Pancreas (tissue), 10 donors: ENCODE results near the gene KXD1. TPM values are rescaled to one million over a fixed set of nuclear protein-coding genes. Genes with fewer than 3 reads are reported as not detected.

Experiments used
- ATAC-seq, 4 donors: fragments of 200-7000 bp; cut with Tn5 transposase; one replicate each; pipeline versions ENCODE4 v1.8.0 to v1.9.1; 2020; ENCODE audit warnings: mild to moderate bottlenecking in 4 of 4, moderate library complexity in 4 of 4
- DNase-seq, 6 donors: peaks; one replicate each; pipeline ENCODE4 v3.0.0-alpha.2; 2020
- FAIRE-seq: peaks from 2 replicates; lab custom pipeline; 2012; peaks lifted over from hg19 to GRCh38; lab: Jason Lieb, UNC
- H3K27ac ChIP-seq, 4 donors: fragments of 200-600 bp; sonication (generic); 1 replicate in 3 of 4; 2 replicates in 1 of 4; pipeline versions ENCODE4 v1.5.0 to v1.8.0; 2020
- H3K27me3 ChIP-seq, 4 donors: fragments of 200-600 bp; one replicate each; pipeline ENCODE4 v1.8.0; 2021
- H3K36me3 ChIP-seq, 3 donors: fragments of 200-600 bp; sonication (generic) in 1 of 3; one replicate each; pipeline versions ENCODE4 v1.5.0 to v1.8.0; 2020 to 2021
- H3K4me1 ChIP-seq, 3 donors: fragments of 200-600 bp; one replicate each; pipeline ENCODE4 v1.8.0; 2021
- H3K4me3 ChIP-seq, 4 donors: fragments of 200-600 bp; sonication (generic) in 2 of 4; one replicate each; pipeline versions ENCODE4 v1.5.0 to v1.8.0; 2020 to 2021
- H3K9me3 ChIP-seq, 4 donors: fragments of 200-600 bp; one replicate each; pipeline ENCODE4 v1.8.0; 2021
- WGBS, 2 donors: extraction: QIAGEN DNeasy Blood & Tissue Kit; methylation state at CpG; one replicate each; pipeline ENCODE4 v1.1.7; 2013; 5-methylcytosine and 5-hydroxymethylcytosine counted together
- intact Hi-C, 3 donors: fragments of 100-400 bp; cut with DNase I; formaldehyde crosslinking; loops; one replicate each; pipeline versions ENCODE4 v1.11.1 to v1.14.2; 2022
- polyA plus RNA-seq, 2 donors: library from polyadenylated mRNA; stranded (reverse); fragments of 200-250 nt; gene quantifications; one replicate each; pipeline ENCODE4 v1.2.3, GENCODE V29; 2013
- total RNA-seq, 6 donors: library from RNA; stranded (reverse); fragmentation: NEBNext Ultra II Directional in 4 of 6; extraction: Animal tissue kit (Norgen Biotek cat#: 25700) in 4 of 6; gene quantifications; one replicate each; pipeline versions ENCODE4 v1.2.1 to v1.2.4, GENCODE V29; 2021 to 2023
- TF ChIP-seq, protein P1 (sequence below), 4 donors: fragments of 200-600 bp; sonication (generic) in 3 of 4; IDR thresholded peaks; one replicate each; pipeline versions ENCODE4 v1.5.0 to v1.8.0; 2021; ENCODE audit warnings: antibody characterized with exemption in 4 of 4
- donor health status: healthy with polysubstance abuse.
- donor health status: DM: no; HTN: no; CAD: no; lungs with moderate emphysema.
- donor health status: DM: no; HTN: no; CAD: no.
- donor health status: control.
- donor health status: control.
- donor health status: Bipolar disorder and iron deficiency.
- donor health status: DM: yes; HTN: yes; CAD: no.
- donor health status: DM: no; HTN: no; CAD: no.
- donor health status: DM: no; HTN: no; CAD: no.
- donor health status: DM: yes; HTN: yes; CAD: no.

The KXD1 gene
- total and polyA plus RNA-seq, 8 donors: 33.4 to 66.9 (median 42.2) TPM

DNA sequence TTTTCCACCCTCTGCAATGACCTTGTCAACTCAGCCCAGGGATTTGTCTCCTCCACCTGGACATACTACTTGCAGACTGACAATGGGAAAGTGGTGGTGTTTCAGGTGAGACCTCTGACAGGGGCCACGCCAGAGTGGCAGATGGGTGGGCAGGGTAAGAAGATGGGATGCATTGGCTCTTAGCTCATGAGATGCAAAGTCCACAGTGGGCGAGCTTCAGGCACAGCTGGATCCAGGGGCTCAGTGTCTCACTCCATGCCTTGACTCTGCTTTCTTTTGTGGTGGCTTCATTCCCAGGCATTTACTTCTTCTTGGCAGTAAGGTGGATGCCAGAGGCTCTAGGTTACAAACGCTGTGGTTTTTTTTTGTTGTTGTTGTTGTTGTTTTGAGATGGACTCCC lies 58.4 kb downstream of the KXD1 start:
- H3K27me3 ChIP-seq: peaks cover 0 to 8% (median 0%) of the 10 kb centered on the region in 4 donors
- intact Hi-C loops: no loop called here
- FAIRE-seq: no peak
- TF ChIP-seq, protein P1, sequence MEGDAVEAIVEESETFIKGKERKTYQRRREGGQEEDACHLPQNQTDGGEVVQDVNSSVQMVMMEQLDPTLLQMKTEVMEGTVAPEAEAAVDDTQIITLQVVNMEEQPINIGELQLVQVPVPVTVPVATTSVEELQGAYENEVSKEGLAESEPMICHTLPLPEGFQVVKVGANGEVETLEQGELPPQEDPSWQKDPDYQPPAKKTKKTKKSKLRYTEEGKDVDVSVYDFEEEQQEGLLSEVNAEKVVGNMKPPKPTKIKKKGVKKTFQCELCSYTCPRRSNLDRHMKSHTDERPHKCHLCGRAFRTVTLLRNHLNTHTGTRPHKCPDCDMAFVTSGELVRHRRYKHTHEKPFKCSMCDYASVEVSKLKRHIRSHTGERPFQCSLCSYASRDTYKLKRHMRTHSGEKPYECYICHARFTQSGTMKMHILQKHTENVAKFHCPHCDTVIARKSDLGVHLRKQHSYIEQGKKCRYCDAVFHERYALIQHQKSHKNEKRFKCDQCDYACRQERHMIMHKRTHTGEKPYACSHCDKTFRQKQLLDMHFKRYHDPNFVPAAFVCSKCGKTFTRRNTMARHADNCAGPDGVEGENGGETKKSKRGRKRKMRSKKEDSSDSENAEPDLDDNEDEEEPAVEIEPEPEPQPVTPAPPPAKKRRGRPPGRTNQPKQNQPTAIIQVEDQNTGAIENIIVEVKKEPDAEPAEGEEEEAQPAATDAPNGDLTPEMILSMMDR (IDR thresholded peaks at IDR 0.05): no peak
- H3K4me3 ChIP-seq: no peak overlapping the region
- no peaks in the 10 kb centered on the region for H3K36me3 ChIP-seq
- 79 to 91% methylated on average over 3 of the region's 3 CpGs for WGBS, 2 donors
- H3K9me3 ChIP-seq: no peaks in the 10 kb centered on the region
- no peak for DNase-seq
- H3K27ac ChIP-seq: no peak overlapping the region
- H3K4me1 ChIP-seq: peaks cover 0 to 7% (median 0%) of the 10 kb centered on the region in 3 donors
- no peak for ATAC-seq

DNA sequence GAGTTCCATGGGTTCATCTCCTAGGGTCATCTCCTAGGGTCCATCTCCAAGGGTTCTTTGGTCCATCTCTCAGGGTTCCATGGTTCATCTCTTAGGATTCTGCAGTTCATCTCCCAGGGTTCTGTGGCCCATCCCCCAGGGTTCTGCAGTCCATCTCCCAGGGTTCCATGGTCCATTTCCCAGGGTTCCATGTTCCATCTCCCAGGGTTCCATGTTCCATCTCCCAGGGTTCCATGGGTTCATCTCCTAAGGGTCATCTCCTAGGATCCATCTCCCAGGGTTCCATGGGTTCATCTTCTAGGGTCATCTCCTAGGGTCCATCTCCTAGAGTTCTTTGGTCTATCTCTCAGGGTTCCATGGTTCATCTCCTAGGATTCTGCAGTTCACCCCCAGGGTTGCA lies 59.9 kb downstream of the KXD1 start:
- peaks cover 0 to 1% (median 0%) of the 10 kb centered on the region in 4 donors for H3K27me3 ChIP-seq
- FAIRE-seq (no peak), DNase-seq (no peak), ATAC-seq (no peak)
- TF ChIP-seq, protein P1 (IDR thresholded peaks at IDR 0.05): no peak
- H3K4me1 ChIP-seq: no peaks in the 10 kb centered on the region
- H3K4me3 ChIP-seq: no peak overlapping the region
- intact Hi-C loops: no loop called here
- no peaks in the 10 kb centered on the region for H3K9me3 ChIP-seq
- H3K36me3 ChIP-seq: no peaks in the 10 kb centered on the region
- H3K27ac ChIP-seq: no peak overlapping the region

DNA sequence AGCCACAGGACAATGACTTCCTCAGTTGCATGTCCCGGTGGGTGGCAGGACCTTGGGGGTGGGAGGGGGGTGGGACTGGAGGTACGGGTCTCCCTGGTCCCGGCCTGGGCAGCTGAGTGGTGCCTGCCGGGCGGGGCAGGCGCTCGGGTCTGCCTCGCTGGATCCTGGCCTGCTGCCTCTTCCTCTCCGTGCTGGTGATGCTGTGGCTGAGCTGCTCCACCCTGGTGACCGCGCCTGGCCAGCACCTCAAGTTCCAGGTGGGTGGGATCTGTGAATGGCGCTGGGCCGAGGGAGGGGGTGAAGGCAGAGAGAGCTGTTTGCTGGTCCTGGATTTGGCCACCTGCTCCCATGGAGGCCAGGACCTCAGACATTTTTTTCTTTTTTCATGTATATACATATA lies 60.6 kb downstream of the KXD1 start:
- 86 to 91% methylated on average over 13 of the region's 13 CpGs for WGBS, 2 donors
- Histone ChIP-seq H3K27me3 (no peaks in the 10 kb centered on the region), H3K9me3 (no peaks in the 10 kb centered on the region), H3K36me3 (no peaks in the 10 kb centered on the region), H3K4me3 (no peak overlapping the region), H3K4me1 (no peaks in the 10 kb centered on the region), H3K27ac (no peak overlapping the region)
- FAIRE-seq (no peak), DNase-seq (peak in 1 of 6 donors; percentile 19), ATAC-seq (no peak)
- intact Hi-C loops: no loop called here
- TF ChIP-seq, protein P1 (IDR thresholded peaks at IDR 0.05): no peak

Other genes with a start within 250 kb of the KXD1 start
- gene LSM4, start 234.8 kb upstream of the KXD1 start, total RNA-seq: 10 to 100 TPM; 16.5 to 39.0 (median 33.4) TPM
- 10 to 100 TPM; 65.9 to 67.9 TPM for gene LSM4, start 234.8 kb upstream of the KXD1 start, polyA plus RNA-seq
- gene PGPEP1, start 217.3 kb upstream of the KXD1 start, total RNA-seq: 10 to 100 TPM; 32.9 to 44.4 (median 37.1) TPM
- 10 to 100 TPM; 10.4 to 20.7 TPM for gene PGPEP1, start 217.3 kb upstream of the KXD1 start, polyA plus RNA-seq
- gene GDF15, start 171.7 kb upstream of the KXD1 start, total RNA-seq: 100 to 1,000 TPM in 2 of 6 donors, 10 to 100 TPM in 4; 33.3 to 277 (median 43.5) TPM
- 10 to 100 TPM; 28.1 to 57.7 TPM for gene GDF15, start 171.7 kb upstream of the KXD1 start, polyA plus RNA-seq
- 1 to 10 TPM in 3 of 6 donors, under 1 TPM in 3; 0.14 to 6.1 (median 1.2) TPM for gene LRRC25, start 160.2 kb upstream of the KXD1 start, total RNA-seq
- gene LRRC25, start 160.2 kb upstream of the KXD1 start, polyA plus RNA-seq: 1 to 10 TPM in 1 of 2 donors, under 1 TPM in 1; 0.85 to 1.0 TPM
- 10 to 100 TPM; 20.5 to 33.8 (median 23.7) TPM for gene SSBP4, start 138.5 kb upstream of the KXD1 start, total RNA-seq
- 100 to 1,000 TPM in 1 of 2 donors, 10 to 100 TPM in 1; 77.5 to 116 TPM for gene SSBP4, start 138.5 kb upstream of the KXD1 start, polyA plus RNA-seq
- gene ISYNA1, start 119.7 kb upstream of the KXD1 start, total RNA-seq: 10 to 100 TPM; 26.1 to 58.4 (median 44.7) TPM
- gene ISYNA1, start 119.7 kb upstream of the KXD1 start, polyA plus RNA-seq: 100 to 1,000 TPM; 187 to 309 TPM
- gene ELL, start 35.8 kb upstream of the KXD1 start, total RNA-seq: 10 to 100 TPM in 1 of 6 donors, 1 to 10 TPM in 5; 5.8 to 10.5 (median 9.3) TPM
- gene ELL, start 35.8 kb upstream of the KXD1 start, polyA plus RNA-seq: 10 to 100 TPM; 10.3 to 13.4 TPM
- gene FKBP8, start 14.3 kb upstream of the KXD1 start, total RNA-seq: 100 to 1,000 TPM in 2 of 6 donors, 10 to 100 TPM in 4; 73.8 to 104 (median 87.9) TPM
- gene FKBP8, start 14.3 kb upstream of the KXD1 start, polyA plus RNA-seq: 100 to 1,000 TPM; 198 to 218 TPM
- gene UBA52, start 14.0 kb downstream of the KXD1 start, total RNA-seq: 100 to 1,000 TPM; 522 to 838 (median 679) TPM
- 100 to 1,000 TPM; 402 to 680 TPM for gene UBA52, start 14.0 kb downstream of the KXD1 start, polyA plus RNA-seq
- gene REX1BD, start 30.9 kb downstream of the KXD1 start, total RNA-seq: 10 to 100 TPM; 30.0 to 46.2 (median 36.1) TPM
- gene REX1BD, start 30.9 kb downstream of the KXD1 start, polyA plus RNA-seq: 100 to 1,000 TPM; 122 to 158 TPM
- 1 to 10 TPM in 5 of 6 donors, under 1 TPM in 1; 0.87 to 9.1 (median 4.1) TPM for gene CRLF1, start 48.9 kb downstream of the KXD1 start, total RNA-seq
- 10 to 100 TPM in 1 of 2 donors, 1 to 10 TPM in 1; 9.6 to 20.3 TPM for gene CRLF1, start 48.9 kb downstream of the KXD1 start, polyA plus RNA-seq
- gene TMEM59L, start 55.0 kb downstream of the KXD1 start, total RNA-seq: 1 to 10 TPM in 2 of 6 donors, under 1 TPM in 4; 0.56 to 4.4 (median 0.94) TPM
- 1 to 10 TPM; 5.2 to 8.9 TPM for gene TMEM59L, start 55.0 kb downstream of the KXD1 start, polyA plus RNA-seq
- 1 to 10 TPM; 4.6 to 7.8 (median 6.0) TPM for gene KLHL26, start 79.2 kb downstream of the KXD1 start, total RNA-seq
- 1 to 10 TPM; 3.2 to 4.1 TPM for gene KLHL26, start 79.2 kb downstream of the KXD1 start, polyA plus RNA-seq
- gene CRTC1, start 125.8 kb downstream of the KXD1 start, total RNA-seq: 1 to 10 TPM; 5.2 to 8.1 (median 6.5) TPM
- gene CRTC1, start 125.8 kb downstream of the KXD1 start, polyA plus RNA-seq: 10 to 100 TPM; 12.4 to 18.1 TPM
- 1 to 10 TPM in 2 of 6 donors, under 1 TPM in 4; 0.05 to 3.7 (median 0.59) TPM for gene COMP, start 233.4 kb downstream of the KXD1 start, total RNA-seq
- under 1 TPM; 0.23 to 0.49 TPM for gene COMP, start 233.4 kb downstream of the KXD1 start, polyA plus RNA-seq